Muscle layer of duodenum (tissue), 2 donors: ENCODE measurements around the gene CR2.
"Not testable (repeated sequence)": the region's sequence is repeated elsewhere in the genome, so short reads cannot be mapped to it uniquely, and the experiment has no call there.

ENCODE experiments used
- H3K27ac ChIP-seq: one replicate; pipeline ENCODE4 v1.7.0; 2013; ENCODE audit warnings: mild to moderate bottlenecking, low read length
- H3K27me3 ChIP-seq: one replicate; pipeline ENCODE4 v1.7.0; 2013; ENCODE audit warnings: low read depth, mild to moderate bottlenecking, control low read depth, low read length
- H3K36me3 ChIP-seq, 2 donors: one replicate each; pipeline ENCODE4 v1.7.0; 2013; ENCODE audit warnings: low read length in 2 of 2, control low read depth in 1 of 2, mild to moderate bottlenecking in 1 of 2; ENCODE audit not compliant: insufficient read depth in 2 of 2, control insufficient read depth in 1 of 2
- H3K4me1 ChIP-seq, 2 donors: one replicate each; pipeline ENCODE4 v1.7.0; 2013; ENCODE audit warnings: low read length in 2 of 2, mild to moderate bottlenecking in 2 of 2, control low read depth in 1 of 2, moderate library complexity in 1 of 2; ENCODE audit not compliant: insufficient read depth in 2 of 2, control insufficient read depth in 1 of 2
- H3K4me3 ChIP-seq, 2 donors: one replicate each; pipeline ENCODE4 v1.7.0; 2013; ENCODE audit warnings: low read length in 2 of 2, low read depth in 1 of 2, mild to moderate bottlenecking in 1 of 2
- H3K9me3 ChIP-seq, 2 donors: one replicate each; pipeline ENCODE4 v1.7.0; 2013; ENCODE audit warnings: low read length in 2 of 2, control low read depth in 1 of 2, mild to moderate bottlenecking in 1 of 2; ENCODE audit not compliant: control insufficient read depth in 1 of 2
- donor health status: healthy.

Gene CR2

DNA sequence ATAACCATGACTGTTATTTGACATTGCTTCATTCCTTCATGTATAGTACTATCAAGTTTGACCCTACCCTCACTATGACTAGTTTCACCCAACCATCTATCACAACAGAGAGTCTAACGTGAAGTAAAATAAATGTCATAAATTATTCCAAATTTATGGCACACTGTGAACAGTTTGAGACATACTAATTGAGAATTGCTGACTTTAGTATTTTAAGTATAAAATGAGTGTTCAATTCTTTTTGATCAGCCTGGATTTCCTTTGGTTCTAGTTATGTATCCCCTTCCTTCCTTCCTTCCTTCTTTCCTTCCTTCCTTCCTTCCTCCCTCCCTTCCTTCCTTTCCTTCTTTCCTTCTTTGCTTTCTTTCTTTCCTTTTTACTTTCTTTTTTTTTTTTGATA, 56.3 kb downstream of the CR2 start:
- Histone ChIP-seq H3K9me3 (no peaks in the 10 kb centered on the region), H3K36me3 (no peaks in the 10 kb centered on the region), H3K27ac (no peak overlapping the region), H3K27me3 (no peaks in the 10 kb centered on the region), H3K4me3 (no peak overlapping the region), H3K4me1 (no peaks in the 10 kb centered on the region)

DNA sequence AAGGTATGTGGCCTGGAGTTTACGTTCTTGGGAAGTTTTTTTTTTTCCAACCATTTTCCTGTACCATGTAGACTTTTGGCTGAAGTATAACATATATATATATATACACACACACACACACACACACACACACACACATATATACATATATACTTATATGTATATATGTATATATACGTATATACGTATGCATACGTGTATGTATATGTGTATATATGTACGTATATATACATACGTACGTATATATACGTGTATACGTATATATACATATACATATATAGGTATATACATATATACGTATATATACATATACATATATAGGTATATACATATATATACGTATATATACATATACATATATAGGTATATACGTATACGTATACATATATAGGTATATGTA, 60.8 kb downstream of the CR2 start:
- Histone ChIP-seq H3K9me3 (no peaks in the 10 kb centered on the region), H3K27ac (no peak overlapping the region), H3K4me1 (no peaks in the 10 kb centered on the region), H3K27me3 (no peaks in the 10 kb centered on the region), H3K36me3 (no peaks in the 10 kb centered on the region), H3K4me3 (no peak overlapping the region)

- no peaks in the 10 kb centered on the region for H3K27me3 ChIP-seq
- H3K4me1 ChIP-seq, result no peaks in the 10 kb centered on the region
- no peaks in the 10 kb centered on the region for H3K36me3 ChIP-seq
- H3K4me3 ChIP-seq, result no peak overlapping the region
- no peaks in the 10 kb centered on the region for H3K9me3 ChIP-seq
- H3K27ac ChIP-seq, result no peak overlapping the region
Observed at GRCh38 chr1:207516729-207517128, 62.6 kb downstream of the CR2 start.

DNA sequence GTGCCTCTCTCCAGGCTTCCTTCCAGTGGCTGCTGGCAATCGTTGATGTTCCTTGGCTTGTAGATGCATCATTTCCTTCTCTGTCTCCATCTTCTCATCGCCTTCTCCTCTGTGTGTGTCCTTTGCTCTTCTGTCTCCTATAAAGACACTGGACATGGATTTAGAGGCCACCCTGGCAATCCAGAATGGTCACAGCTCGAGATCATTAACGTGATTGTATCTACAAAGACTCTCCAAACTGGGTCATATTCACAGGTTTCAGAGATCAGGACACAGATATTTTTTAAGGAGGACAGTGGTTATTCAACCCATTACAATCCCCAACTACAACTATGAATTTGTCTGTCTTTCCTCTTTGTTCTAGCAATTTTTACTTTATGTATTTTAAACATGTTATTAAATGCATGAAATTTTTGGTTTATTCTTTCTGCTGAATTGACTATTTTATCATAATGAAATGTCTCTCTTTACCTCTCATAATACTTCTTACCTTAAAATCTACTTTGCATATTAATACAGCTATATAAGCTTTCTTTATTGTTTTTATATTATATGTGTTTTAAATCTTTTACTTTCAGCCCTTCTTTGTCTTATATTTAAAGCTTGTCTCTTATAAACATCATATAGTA, 64.6 kb downstream of the CR2 start:
- H3K4me1 ChIP-seq, result no peaks in the 10 kb centered on the region
- H3K4me3 ChIP-seq, result no peak overlapping the region
- H3K27me3 ChIP-seq, result no peaks in the 10 kb centered on the region
- no peak overlapping the region for H3K27ac ChIP-seq
- no peaks in the 10 kb centered on the region for H3K9me3 ChIP-seq
- H3K36me3 ChIP-seq, result no peaks in the 10 kb centered on the region

DNA sequence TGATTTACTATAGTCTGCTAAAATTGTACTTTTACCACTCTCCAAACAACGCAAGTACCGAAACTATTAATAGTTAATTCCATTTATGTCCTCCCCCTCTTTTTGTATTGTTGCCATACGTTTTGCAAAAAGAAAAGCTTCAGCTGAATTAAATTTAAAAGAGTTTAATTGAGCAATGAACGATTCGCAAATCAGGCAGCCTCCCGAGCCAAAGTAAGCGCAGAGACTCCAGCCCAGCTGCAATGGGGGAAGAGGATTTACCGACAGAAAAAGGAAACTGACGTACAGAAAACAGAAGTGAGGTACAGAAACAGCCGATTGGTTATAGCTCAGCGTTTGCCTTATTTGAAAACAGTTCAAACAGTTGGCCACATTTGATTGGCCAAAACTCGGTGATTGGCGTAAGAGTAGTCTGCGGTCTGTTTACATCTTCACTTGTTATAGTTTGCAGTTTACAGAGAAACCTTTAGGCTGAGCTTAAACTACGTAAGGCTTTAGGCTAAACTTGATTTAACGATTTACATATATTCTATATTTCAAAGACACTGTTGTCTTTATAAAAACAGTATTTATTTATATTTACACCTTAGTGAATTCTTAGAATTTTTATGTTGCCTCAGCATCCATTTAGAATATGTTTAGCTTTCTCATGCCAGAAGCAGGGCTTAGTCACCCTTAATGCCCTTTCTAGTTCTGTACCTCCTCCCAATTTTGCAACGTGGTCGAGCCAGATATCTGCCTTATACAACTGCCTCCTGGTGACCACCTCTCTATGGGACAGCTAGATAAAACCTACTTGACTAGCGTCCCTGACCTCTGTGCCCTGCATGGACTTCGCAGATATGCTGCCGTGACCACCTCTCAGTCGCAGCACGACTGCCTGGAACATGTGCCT, 65.6 kb downstream of the CR2 start:
- H3K27ac ChIP-seq, result no peak overlapping the region
- H3K4me3 ChIP-seq, result no peak overlapping the region
- H3K9me3 ChIP-seq, result no peaks in the 10 kb centered on the region
- no peaks in the 10 kb centered on the region for H3K4me1 ChIP-seq
- H3K27me3 ChIP-seq, result no peaks in the 10 kb centered on the region
- H3K36me3 ChIP-seq, result no peaks in the 10 kb centered on the region

DNA sequence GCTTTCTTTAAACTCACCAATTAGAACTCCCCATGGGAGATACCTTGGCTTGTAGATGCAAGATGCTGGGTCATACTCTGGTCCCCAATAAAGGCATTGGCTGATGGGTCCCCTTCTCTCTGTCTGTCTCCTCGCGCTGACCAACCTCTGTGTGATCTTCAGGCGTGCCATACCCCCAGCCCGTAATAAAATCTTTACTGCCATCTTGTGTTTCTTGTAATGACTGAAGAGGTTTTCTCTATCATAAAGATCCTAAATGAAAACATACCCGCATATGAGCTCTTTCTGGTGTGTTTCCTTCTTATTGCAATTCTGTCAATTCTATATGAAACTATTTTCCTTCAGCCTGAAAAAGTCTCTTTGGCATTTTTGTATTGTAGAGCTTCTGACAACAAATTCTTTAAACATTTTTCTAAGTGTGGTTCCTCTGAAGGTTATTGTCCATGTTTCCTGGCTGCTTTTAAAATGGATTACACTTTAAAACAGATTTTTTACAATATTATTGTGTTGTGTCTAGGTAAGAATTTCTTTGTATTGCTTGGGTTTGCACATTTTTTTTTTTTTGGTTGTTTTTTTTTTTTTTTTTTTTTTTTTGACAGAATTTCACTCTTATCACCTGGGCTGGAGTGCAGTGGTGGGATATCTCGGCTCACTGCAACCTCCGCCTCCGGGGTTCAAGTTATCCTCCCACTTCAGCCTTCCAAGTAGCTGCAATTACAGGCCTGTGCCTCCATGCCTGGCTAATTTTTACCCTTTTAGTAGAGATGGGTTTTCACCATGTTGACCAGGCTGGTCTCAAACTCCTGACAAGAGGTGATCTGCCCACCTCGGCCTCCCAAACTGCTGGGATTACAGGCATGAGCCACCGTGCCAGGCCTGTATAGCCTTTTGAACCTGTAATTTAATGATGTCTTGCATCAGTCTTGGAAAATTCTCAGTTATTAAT, 66.5 kb downstream of the CR2 start:
- not testable (repeated sequence) for H3K9me3 ChIP-seq, H3K4me3 ChIP-seq, H3K4me1 ChIP-seq, H3K27me3 ChIP-seq, H3K27ac ChIP-seq, H3K36me3 ChIP-seq

- H3K4me1 ChIP-seq, H3K27ac ChIP-seq, H3K9me3 ChIP-seq, H3K27me3 ChIP-seq, H3K4me3 ChIP-seq, H3K36me3 ChIP-seq: not testable (repeated sequence)
Observed at GRCh38 chr1:207525239-207525638, 71.1 kb downstream of the CR2 start.

- not testable (repeated sequence) for H3K27me3 ChIP-seq, H3K4me1 ChIP-seq, H3K9me3 ChIP-seq, H3K27ac ChIP-seq, H3K36me3 ChIP-seq, H3K4me3 ChIP-seq
Observed at GRCh38 chr1:207528401-207528800, 74.3 kb downstream of the CR2 start.

DNA sequence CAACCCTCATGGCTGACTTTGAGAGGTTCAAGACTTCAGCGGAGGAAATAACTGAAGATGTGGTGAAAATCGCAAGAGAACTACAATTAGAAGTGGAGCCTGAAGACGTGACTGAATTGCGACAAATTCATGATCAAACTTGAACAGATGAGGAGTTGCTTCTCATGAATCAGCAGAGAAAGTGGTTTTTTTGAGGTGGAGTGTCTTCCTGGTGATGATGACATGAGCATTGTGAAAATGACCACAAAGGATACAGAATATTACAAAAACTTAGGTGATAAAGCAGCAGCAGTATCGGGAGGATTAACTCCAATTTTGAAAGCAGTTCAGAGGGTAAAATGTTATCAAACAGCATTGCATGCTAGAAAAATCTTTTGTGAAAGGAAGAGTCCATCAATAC, 82.1 kb downstream of the CR2 start:
- H3K27me3 ChIP-seq, H3K36me3 ChIP-seq, H3K9me3 ChIP-seq, H3K27ac ChIP-seq, H3K4me3 ChIP-seq, H3K4me1 ChIP-seq: not testable (repeated sequence)
